Mesenteric fat pad (tissue), 1 donor: Measurements from ENCODE around the gene WEE1. TPM values are rescaled to one million over a fixed set of nuclear protein-coding genes. Genes with fewer than 3 reads are reported as not detected.

Experiments used
- DNase-seq: peaks from one replicate; pipeline ENCODE4 v3.0.0-alpha.2; 2020; ENCODE audit warnings: low spot score
- total RNA-seq: library from RNA; stranded (reverse); fragmentation: NEBNext Ultra II Directional; extraction: Animal tissue kit (Norgen Biotek cat#: 25700); gene quantifications from one replicate; pipeline ENCODE4 v1.2.1, GENCODE V29; 2021
- donor health status: DM: yes; HTN: yes; CAD: no.

Gene WEE1
- total RNA-seq, 1 donor from 2014 or later: 17.5 TPM

- no peak for DNase-seq
Measured at GRCh38 chr11:9596926-9597464, 23.5 kb downstream of the WEE1 start.

GRCh38 chr11:9600166-9600565, 26.7 kb downstream of the WEE1 start:
- DNase-seq: peak; percentile 53

GRCh38 chr11:9600644-9601036, 27.2 kb downstream of the WEE1 start:
- DNase-seq: no peak

- DNase-seq: peak; percentile 53
Measured at GRCh38 chr11:9601037-9601875, 27.8 kb downstream of the WEE1 start.

- DNase-seq: peak; percentile 30
Measured at GRCh38 chr11:9601876-9602199, 28.4 kb downstream of the WEE1 start.

GRCh38 chr11:9603214-9603613, 29.7 kb downstream of the WEE1 start:
- peak; percentile 53 for DNase-seq

- peak; percentile 35 for DNase-seq
Measured at GRCh38 chr11:9604134-9604533, 30.7 kb downstream of the WEE1 start.

- no peak for DNase-seq
Measured at GRCh38 chr11:9605742-9606141, 32.3 kb downstream of the WEE1 start.

- DNase-seq: peak; percentile 59
Measured at GRCh38 chr11:9606809-9607510, 33.5 kb downstream of the WEE1 start.

- no peak for DNase-seq
Measured at GRCh38 chr11:9607511-9607899, 34.0 kb downstream of the WEE1 start.

- DNase-seq: peak; percentile 60
Measured at GRCh38 chr11:9609002-9609759, 35.7 kb downstream of the WEE1 start.

- DNase-seq: no peak
Measured at GRCh38 chr11:9609841-9610240, 36.4 kb downstream of the WEE1 start.

- peak; percentile 95 for DNase-seq
Measured at GRCh38 chr11:9613118-9613829, 39.8 kb downstream of the WEE1 start.

- DNase-seq: peak; percentile 96
Measured at GRCh38 chr11:9613830-9614762, 40.6 kb downstream of the WEE1 start.

- peak; percentile 41 for DNase-seq
Measured at GRCh38 chr11:9615031-9615451, 41.6 kb downstream of the WEE1 start.

- no peak for DNase-seq
Measured at GRCh38 chr11:9616042-9616675, 42.7 kb downstream of the WEE1 start.

GRCh38 chr11:9616858-9617257, 43.4 kb downstream of the WEE1 start:
- peak; percentile 11 for DNase-seq

- no peak for DNase-seq
Measured at GRCh38 chr11:9617940-9618339, 44.5 kb downstream of the WEE1 start.

GRCh38 chr11:9619004-9619403, 45.5 kb downstream of the WEE1 start:
- DNase-seq: peak; percentile 18
